T-helper 17 cell (primary cell): ENCODE results near the gene KAT2B. TPM values are rescaled to one million over a fixed set of nuclear protein-coding genes. Genes with fewer than 3 reads are reported as not detected.

Source experiments
- ATAC-seq: fragments of 150-1000 bp; cut with Tn5 transposase; 2 replicates; pipeline ENCODE4 v1.10.0; 2021; ENCODE audit warnings: mild to moderate bottlenecking, moderate library complexity
- DNase-seq, 3 donors: peaks; one replicate each; pipeline versions ENCODE4 v3.0.0 to v3.0.0-alpha.2; 2020 to 2021
- H3K9me3 ChIP-seq: one replicate; pipeline ENCODE4 v1.7.0; 2013; ENCODE audit warnings: low read length, mild to moderate bottlenecking; ENCODE audit not compliant: control insufficient read depth, poor library complexity, severe bottlenecking
- H3K27ac Mint-ChIP-seq: one replicate; pipeline ENCODE4 v1.8.0; 2022; ENCODE audit warnings: mild to moderate bottlenecking, moderate library complexity, mixed read lengths
- H3K27me3 Mint-ChIP-seq: one replicate; pipeline ENCODE4 v1.8.0; 2022; ENCODE audit warnings: mixed read lengths
- H3K36me3 Mint-ChIP-seq: one replicate; pipeline ENCODE4 v1.8.0; 2022; ENCODE audit warnings: low read depth, mixed read lengths
- H3K4me1 Mint-ChIP-seq: one replicate; pipeline ENCODE4 v1.8.0; 2022; ENCODE audit warnings: mild to moderate bottlenecking, mixed read lengths
- H3K4me3 Mint-ChIP-seq: one replicate; pipeline ENCODE4 v1.8.0; 2022; ENCODE audit warnings: mild to moderate bottlenecking, moderate library complexity, mixed read lengths
- total RNA-seq, 4 donors: library from RNA in 2 of 4; stranded (reverse) in 2 of 4; gene quantifications; one replicate each; pipeline ENCODE4 v1.2.3 and lab custom pipeline; 2022 to 2026

The KAT2B gene
- total RNA-seq, 2 donors from 2014 or later = 157 to 161 TPM

DNA sequence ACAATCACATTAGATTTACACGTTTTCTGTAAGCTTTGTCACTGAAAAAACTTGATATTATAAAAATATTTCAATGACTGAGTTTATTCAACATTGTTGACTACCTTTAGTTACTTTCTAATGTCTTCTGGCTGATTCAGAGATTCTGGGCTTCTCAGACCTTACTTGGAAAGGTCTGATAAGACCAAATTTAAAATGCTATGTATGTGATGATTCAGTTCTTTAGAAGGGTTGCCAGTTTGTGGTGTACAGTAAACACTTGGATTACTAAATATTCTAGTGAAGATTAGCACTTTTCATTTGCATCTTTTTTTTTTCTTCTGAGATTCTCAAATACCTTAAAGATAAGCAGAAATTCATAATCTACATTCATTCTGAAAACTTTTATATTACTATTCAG lies 96.0 kb downstream of the KAT2B start:
- no peak overlapping the region for H3K4me3 Mint-ChIP-seq
- H3K9me3 ChIP-seq = no peaks in the 10 kb centered on the region
- H3K4me1 Mint-ChIP-seq = peaks cover 9% of the 10 kb centered on the region
- DNase-seq = no peak
- no peak overlapping the region for H3K27ac Mint-ChIP-seq
- ATAC-seq = no peak
- H3K27me3 Mint-ChIP-seq = no peaks in the 10 kb centered on the region
- H3K36me3 Mint-ChIP-seq = peaks cover 12% of the 10 kb centered on the region

DNA sequence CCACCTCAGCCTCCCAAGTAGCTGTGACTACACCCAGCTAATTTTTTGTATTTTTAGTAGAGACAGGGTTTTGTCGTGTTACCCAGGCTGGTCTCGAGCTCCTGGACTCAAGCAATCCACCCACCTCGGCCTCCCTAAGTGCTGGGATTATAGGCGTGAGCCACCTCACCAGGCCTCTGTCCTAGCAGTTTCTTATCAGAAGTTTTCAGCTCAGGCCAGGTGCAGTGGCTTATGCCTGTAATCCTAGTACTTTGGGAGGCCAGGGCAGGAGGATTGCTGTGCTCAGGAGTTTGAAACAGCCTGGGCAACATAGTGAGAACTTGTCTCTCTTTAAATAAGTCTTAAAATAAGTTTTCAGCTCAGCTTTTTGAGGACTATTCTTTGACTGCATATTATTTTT lies 97.4 kb downstream of the KAT2B start:
- H3K27ac Mint-ChIP-seq = peak overlapping the region; percentile 29
- H3K27me3 Mint-ChIP-seq = no peaks in the 10 kb centered on the region
- no peak overlapping the region for H3K4me3 Mint-ChIP-seq
- peaks cover 14% of the 10 kb centered on the region for H3K36me3 Mint-ChIP-seq
- H3K4me1 Mint-ChIP-seq = peaks cover 8% of the 10 kb centered on the region
- no peaks in the 10 kb centered on the region for H3K9me3 ChIP-seq
- DNase-seq = no peak
- ATAC-seq = no peak

DNA sequence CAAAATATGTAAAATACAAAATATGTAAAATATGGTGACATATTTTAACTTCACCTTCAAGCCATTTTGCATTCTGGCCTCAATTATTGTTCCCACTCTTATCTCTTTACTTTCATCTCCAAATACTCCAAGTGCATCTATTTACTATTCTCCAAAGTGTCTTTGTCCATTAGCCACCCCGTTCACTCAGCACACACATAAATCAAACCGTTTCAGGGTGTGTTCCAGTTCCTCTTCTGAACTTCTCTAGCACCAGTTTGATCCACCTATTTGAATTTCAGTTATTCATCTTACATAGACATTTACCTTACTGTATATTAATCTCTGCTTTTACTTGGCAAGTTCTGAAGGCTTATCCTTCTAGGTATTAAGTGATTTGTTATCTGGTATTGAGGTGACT lies 100.6 kb downstream of the KAT2B start:
- peaks cover 4% of the 10 kb centered on the region for H3K4me1 Mint-ChIP-seq
- H3K4me3 Mint-ChIP-seq = no peak overlapping the region
- peaks cover 16% of the 10 kb centered on the region for H3K36me3 Mint-ChIP-seq
- ATAC-seq (no peak), DNase-seq (no peak)
- peak overlapping the region; percentile 45 for H3K27ac Mint-ChIP-seq
- no peaks in the 10 kb centered on the region for H3K9me3 ChIP-seq
- no peaks in the 10 kb centered on the region for H3K27me3 Mint-ChIP-seq

DNA sequence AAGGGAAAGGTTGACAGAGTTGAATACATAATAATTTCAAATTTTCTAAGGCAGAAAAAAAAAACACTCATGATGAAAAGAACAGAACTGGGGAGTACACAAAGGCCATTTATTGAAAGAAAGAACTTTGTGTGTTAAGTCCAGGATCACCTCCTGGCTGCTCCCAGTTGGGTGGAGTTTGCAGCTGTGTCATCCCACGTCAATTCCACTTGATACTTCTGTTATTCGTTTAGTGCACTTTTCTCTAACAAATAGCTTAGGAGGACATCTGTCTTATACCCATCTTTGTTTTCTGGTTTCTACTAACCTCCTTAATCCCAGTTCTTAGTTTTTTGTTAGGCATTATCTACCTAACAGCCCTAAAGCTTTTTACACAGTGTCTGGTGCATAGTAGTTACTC lies 101.1 kb downstream of the KAT2B start:
- no peak for ATAC-seq
- peak overlapping the region; percentile 39 for H3K27ac Mint-ChIP-seq

DNA sequence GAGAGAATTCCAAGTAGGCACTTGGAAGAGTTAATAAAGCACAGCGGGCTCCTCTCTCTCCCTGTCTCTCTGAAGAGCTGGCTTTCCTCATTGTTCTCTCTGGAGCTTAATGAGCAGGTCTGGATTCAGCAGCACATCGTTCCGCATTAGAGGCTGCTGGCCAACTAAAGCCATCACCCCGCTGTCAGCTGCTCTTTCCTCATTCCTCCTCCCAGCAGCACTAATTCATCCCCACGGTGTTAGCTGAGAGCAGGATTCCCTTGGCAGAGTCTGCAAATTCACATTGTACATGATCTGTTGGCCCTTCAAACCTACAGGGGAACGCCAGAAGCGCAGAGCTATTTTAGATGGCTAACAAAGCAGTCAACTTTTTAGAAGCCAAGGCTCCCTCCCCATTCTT lies 101.6 kb downstream of the KAT2B start:
- Mint-ChIP-seq H3K27me3 (no peaks in the 10 kb centered on the region), H3K4me3 (no peak overlapping the region), H3K27ac (peak overlapping the region; percentile 39), H3K4me1 (peaks cover 5% of the 10 kb centered on the region), H3K36me3 (peaks cover 14% of the 10 kb centered on the region)
- DNase-seq = no peak
- ATAC-seq = no peak
- H3K9me3 ChIP-seq = no peaks in the 10 kb centered on the region

More for the DNA sequence above, 101.1 kb downstream of the KAT2B start:
- Mint-ChIP-seq H3K27me3 (no peaks in the 10 kb centered on the region), H3K4me1 (peaks cover 4% of the 10 kb centered on the region), H3K4me3 (no peak overlapping the region), H3K36me3 (peaks cover 16% of the 10 kb centered on the region)
- DNase-seq = no peak
- H3K9me3 ChIP-seq = no peaks in the 10 kb centered on the region

DNA sequence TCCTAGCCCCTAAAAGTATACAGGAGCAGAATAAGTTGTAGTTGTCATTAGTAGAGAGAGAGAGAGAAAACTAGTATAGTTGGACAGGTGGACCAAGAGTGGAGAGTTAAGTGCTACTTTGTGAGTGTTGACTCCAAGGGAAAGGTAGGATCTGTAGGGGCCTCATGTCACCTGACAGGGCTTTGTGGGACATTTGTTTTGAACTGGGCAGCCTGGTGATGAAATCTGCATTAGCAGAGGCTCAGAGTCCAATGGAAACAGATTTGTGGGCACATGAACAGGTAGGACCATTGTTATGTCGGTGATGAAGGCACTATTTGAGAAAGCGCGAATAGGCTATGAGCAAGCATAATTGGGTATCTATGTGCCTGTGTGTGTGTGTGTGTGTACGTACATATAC lies 102.3 kb downstream of the KAT2B start:
- H3K27ac Mint-ChIP-seq = no peak overlapping the region
- H3K4me1 Mint-ChIP-seq = peaks cover 3% of the 10 kb centered on the region
- ATAC-seq (no peak), DNase-seq (no peak)
- H3K27me3 Mint-ChIP-seq = no peaks in the 10 kb centered on the region
- H3K9me3 ChIP-seq = no peaks in the 10 kb centered on the region
- peaks cover 13% of the 10 kb centered on the region for H3K36me3 Mint-ChIP-seq
- no peak overlapping the region for H3K4me3 Mint-ChIP-seq

DNA sequence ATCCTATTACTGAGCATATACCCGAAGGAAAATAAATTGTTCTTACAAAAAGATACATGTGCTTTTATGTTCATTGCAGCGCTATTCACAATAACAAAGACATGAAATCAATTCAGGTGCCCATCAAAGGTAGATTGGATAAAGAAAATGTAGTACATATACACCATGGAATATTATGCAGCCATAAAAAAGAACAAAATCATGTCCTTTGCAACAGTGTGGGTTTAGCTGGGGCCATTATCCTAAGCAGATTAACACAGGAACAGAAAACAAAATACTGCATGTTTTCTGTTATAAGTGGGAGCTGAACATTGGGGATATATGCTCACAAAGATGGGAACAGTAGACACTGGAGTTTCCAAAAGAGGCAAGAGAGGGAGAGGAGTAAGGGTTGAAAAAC lies 103.3 kb downstream of the KAT2B start:
- H3K36me3 Mint-ChIP-seq = peaks cover 13% of the 10 kb centered on the region
- ATAC-seq (no peak), DNase-seq (no peak)
- peak overlapping the region; percentile 6 for H3K27ac Mint-ChIP-seq
- H3K4me1 Mint-ChIP-seq = peaks cover 7% of the 10 kb centered on the region
- H3K9me3 ChIP-seq = no peaks in the 10 kb centered on the region
- no peak overlapping the region for H3K4me3 Mint-ChIP-seq
- no peaks in the 10 kb centered on the region for H3K27me3 Mint-ChIP-seq

DNA sequence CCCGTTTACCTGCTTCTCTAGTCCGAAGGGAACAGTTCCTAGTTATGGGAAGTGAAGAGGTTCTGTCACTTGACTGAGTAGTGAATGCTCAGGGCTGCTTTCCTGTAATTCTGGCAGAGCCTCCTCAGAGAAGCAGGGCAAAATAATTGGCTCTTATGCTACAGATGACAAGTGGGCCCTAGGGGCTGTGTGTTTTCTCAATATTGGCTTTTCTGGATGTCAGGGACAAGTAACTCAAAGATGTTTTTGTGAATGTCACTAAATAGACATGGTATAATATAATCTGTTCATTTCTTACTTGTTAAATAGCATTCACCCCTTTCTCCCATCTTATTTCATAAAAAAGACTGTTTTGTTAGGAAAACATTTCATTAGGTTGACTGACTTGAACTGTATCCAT lies 105.6 kb downstream of the KAT2B start:
- no peaks in the 10 kb centered on the region for H3K9me3 ChIP-seq

DNA sequence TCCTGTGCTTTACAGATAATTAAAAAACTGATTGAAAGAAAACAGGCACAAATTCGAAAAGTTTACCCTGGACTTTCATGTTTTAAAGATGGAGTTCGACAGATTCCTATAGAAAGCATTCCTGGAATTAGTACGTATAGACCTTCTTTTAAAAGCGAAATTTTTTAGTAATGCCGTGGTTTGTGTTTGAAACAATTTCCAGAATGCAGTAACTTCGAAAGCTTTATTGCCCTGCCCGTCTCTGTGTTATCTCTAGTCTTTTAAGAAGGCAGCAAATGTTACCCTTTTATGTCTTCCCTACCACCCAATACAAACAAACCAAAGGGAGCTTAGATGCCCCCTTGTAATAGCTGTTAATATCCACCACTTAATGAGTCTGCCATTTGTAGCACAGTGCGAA lies 106.1 kb downstream of the KAT2B start:
- H3K27ac Mint-ChIP-seq = no peak overlapping the region
- H3K4me3 Mint-ChIP-seq = no peak overlapping the region
- H3K27me3 Mint-ChIP-seq = no peaks in the 10 kb centered on the region
- no peaks in the 10 kb centered on the region for H3K9me3 ChIP-seq
- DNase-seq (no peak), ATAC-seq (no peak)
- peaks cover 11% of the 10 kb centered on the region for H3K4me1 Mint-ChIP-seq
- H3K36me3 Mint-ChIP-seq = peaks cover 9% of the 10 kb centered on the region

More for the DNA sequence above, 105.6 kb downstream of the KAT2B start:
- ATAC-seq (no peak), DNase-seq (no peak)
- Mint-ChIP-seq H3K4me1 (peaks cover 11% of the 10 kb centered on the region), H3K27ac (no peak overlapping the region), H3K4me3 (no peak overlapping the region), H3K36me3 (peaks cover 12% of the 10 kb centered on the region), H3K27me3 (no peaks in the 10 kb centered on the region)

DNA sequence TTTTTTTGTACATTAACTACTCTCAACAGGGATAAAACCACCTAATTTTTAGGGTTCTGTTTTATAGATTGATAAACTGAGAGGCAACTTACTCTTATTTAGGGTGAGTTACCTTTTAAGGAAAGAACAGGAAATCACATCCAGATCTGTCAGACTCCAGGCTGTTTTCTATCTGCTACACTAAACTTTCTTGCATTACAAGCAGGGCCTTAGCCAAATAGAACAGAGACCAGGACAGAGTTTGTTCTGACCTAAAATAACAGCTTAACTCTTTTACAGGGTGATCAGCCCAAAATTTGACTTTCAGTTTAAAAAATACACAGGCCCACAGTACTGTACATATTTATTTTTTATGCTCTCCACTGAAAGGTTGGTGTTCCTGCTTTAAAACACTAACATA lies 107.1 kb downstream of the KAT2B start:
- H3K4me1 Mint-ChIP-seq = peaks cover 11% of the 10 kb centered on the region
- no peaks in the 10 kb centered on the region for H3K27me3 Mint-ChIP-seq
- peaks cover 8% of the 10 kb centered on the region for H3K36me3 Mint-ChIP-seq
- H3K27ac Mint-ChIP-seq = no peak overlapping the region
- DNase-seq (no peak), ATAC-seq (no peak)
- no peaks in the 10 kb centered on the region for H3K9me3 ChIP-seq
- no peak overlapping the region for H3K4me3 Mint-ChIP-seq

DNA sequence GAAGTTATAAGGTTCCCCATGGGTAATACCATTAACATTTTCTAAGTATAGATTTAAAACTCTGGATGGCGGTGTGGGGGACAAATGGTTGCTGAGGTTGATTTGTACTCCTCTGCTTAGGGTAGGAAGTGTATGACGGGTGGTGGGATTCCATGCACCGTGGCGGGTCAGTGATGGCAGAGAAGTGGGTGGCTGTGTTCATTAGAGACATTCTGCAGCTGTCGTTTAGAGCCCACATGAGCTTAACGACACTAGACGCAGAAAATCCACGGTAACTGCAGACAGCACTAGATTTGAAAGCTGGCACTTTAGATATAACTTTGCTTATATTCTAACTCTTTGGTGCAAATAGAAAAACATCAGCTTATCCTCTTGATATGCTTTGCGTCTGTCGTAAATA lies 108.2 kb downstream of the KAT2B start:
- peaks cover 11% of the 10 kb centered on the region for H3K4me1 Mint-ChIP-seq

DNA sequence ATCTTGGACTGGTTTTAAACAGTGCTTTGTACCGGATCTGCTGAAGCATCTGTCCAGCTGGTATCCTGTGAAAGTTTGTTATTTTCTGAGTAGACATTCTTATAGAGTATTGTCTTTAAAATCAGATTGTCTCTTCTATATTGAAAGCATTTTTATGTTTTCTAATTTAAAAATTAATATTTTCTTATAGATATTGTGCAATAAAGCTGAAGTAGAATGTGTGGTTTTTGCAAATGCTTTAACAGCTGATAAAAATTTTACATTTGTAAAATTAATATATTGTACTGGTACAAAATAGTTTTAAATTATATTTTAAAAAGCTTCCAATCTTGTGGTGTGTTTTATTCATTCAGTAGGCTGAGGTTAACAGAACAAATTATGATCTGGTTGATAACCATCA lies 113.8 kb downstream of the KAT2B start:
- ATAC-seq (no peak), DNase-seq (no peak)
- H3K36me3 Mint-ChIP-seq = peaks cover 4% of the 10 kb centered on the region
- peak overlapping the region; percentile 78 for H3K27ac Mint-ChIP-seq
- no peaks in the 10 kb centered on the region for H3K9me3 ChIP-seq
- H3K27me3 Mint-ChIP-seq = no peaks in the 10 kb centered on the region
- no peak overlapping the region for H3K4me3 Mint-ChIP-seq
- peaks cover 13% of the 10 kb centered on the region for H3K4me1 Mint-ChIP-seq

More for the DNA sequence above, 108.2 kb downstream of the KAT2B start:
- peak overlapping the region; percentile 29 for H3K27ac Mint-ChIP-seq
- no peak overlapping the region for H3K4me3 Mint-ChIP-seq
- H3K36me3 Mint-ChIP-seq = peaks cover 2% of the 10 kb centered on the region
- ATAC-seq (no peak), DNase-seq (no peak)
- H3K9me3 ChIP-seq = no peaks in the 10 kb centered on the region
- H3K27me3 Mint-ChIP-seq = no peaks in the 10 kb centered on the region

DNA sequence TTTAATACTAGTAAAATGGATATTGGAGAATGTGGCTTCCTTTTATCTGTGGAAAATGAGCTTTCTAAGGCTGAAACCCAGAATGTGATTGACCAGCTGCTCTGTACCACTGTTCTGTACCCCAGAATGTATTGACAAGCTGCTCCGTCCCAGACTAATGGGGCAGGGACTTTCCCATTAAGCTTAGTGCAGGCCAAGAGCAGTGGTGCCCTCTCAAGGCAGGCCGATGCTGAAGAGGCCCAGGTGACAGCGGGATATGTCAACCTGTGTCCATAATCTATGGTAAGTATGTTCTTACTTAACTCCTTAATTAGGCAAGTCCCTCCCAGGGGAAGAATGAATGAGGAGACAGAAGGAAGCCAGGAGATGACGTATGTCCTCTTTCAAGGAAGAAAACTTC lies 114.7 kb downstream of the KAT2B start:
- Mint-ChIP-seq H3K27ac (peak overlapping the region; percentile 78), H3K27me3 (no peaks in the 10 kb centered on the region), H3K36me3 (peaks cover 4% of the 10 kb centered on the region), H3K4me1 (peaks cover 18% of the 10 kb centered on the region), H3K4me3 (no peak overlapping the region)
- DNase-seq (no peak), ATAC-seq (no peak)
- H3K9me3 ChIP-seq = no peaks in the 10 kb centered on the region

DNA sequence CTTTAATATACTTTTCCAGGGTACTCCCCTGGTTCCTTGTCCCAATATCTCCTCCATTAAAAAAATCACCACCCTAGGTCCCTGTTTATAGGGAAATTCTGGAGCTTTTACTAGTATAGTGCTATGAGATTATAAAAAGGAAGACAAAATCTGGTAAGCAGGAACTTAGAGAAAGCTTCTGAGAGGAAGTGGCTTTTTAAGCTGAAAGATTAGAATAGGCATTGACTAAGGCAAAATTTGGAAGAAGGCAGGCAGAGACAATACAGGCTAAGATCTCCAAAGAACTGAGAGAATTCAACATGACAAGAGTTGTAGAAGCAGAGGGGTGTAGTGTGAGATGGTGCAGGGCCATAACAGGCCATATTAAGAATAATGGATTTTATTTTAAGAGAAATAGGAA lies 120.0 kb downstream of the KAT2B start:
- Mint-ChIP-seq H3K4me1 (peaks cover 25% of the 10 kb centered on the region), H3K4me3 (peak overlapping the region; percentile 7), H3K36me3 (peaks cover 2% of the 10 kb centered on the region), H3K27me3 (no peaks in the 10 kb centered on the region), H3K27ac (peak overlapping the region; percentile 87)
- no peak for DNase-seq
- no peaks in the 10 kb centered on the region for H3K9me3 ChIP-seq
- peak; percentile 28 for ATAC-seq
